ENCODE measurements around the gene CHMP1B. TPM values are rescaled to one million over a fixed set of nuclear protein-coding genes. Genes with fewer than 3 reads are reported as not detected.

The CHMP1B gene
- total RNA-seq, 2 donors from 2014 or later: 42.8 to 50.0 TPM

DNA sequence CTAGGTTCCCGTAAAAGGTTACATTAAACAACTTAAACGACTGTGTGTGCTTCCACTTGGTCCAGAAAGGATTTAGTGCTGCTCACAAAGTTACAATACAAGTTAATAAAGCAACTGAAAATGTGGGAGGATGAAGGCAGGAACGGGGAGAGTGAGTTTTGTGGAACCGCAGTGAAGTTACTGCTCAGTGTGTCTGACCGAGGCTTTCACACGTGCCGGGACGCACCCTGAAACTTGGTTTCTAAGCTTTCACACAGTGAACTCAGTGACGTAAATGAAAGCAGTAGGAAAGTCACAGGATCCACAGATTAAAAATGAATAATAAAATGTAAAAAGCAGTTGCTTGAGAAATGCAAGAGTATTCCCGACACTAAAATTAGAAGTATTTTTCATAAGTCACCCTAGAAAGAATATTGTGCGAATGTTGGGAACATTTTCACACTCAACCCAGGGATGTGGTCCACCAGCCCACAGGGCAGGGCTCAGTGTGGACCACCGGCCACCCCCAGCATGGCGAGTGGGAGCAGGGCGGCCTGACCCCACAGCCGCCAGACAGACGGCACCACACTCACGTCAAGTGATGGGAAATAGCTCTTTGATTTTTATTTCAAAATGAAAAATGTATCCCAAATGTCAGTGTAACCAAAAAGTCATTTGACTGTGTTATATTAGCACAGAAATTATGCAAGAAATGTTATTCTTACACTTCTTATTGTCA is 32.6 kb upstream of the CHMP1B start:
- Histone ChIP-seq H3K4me1 (replicated peaks) (no peaks in the 10 kb centered on the region), H3K36me3 (no peaks in the 10 kb centered on the region), H3K27ac (no peak overlapping the region), H3K4me3 (no peak overlapping the region), H3K27me3 (replicated peaks; ENCODE audit: insufficient read depth) (no peaks in the 10 kb centered on the region), H3K9me3 (no peaks in the 10 kb centered on the region)
- no peak for DNase-seq (ENCODE audit: low spot score)
- intact Hi-C loops (cut with DNase I): loop anchor here (10.0 kb wide), 1 partner anchor 164 kb away; no protein-coding TSS in a partner anchor
- TF ChIP-seq POLR2AphosphoS5 (IDR thresholded peaks at IDR 0.05) (no peak), CTCF (IDR thresholded peaks at IDR 0.05) (no peak), POLR2A (IDR thresholded peaks at IDR 0.05) (no peak)
- 69% methylated on average over 17 of the region's 17 CpGs for WGBS

- Histone ChIP-seq H3K9me3 (no peaks in the 10 kb centered on the region), H3K27me3 (replicated peaks; ENCODE audit: insufficient read depth) (no peaks in the 10 kb centered on the region), H3K36me3 (no peaks in the 10 kb centered on the region), H3K4me1 (replicated peaks) (no peaks in the 10 kb centered on the region), H3K4me3 (no peak overlapping the region), H3K27ac (no peak overlapping the region)
- TF ChIP-seq CTCF (IDR thresholded peaks at IDR 0.05): no peak
- intact Hi-C loops (cut with DNase I): loop anchor here (10.0 kb wide), 1 partner anchor 165 kb away; no protein-coding TSS in a partner anchor
- WGBS: 77% methylated on average over 2 of the region's 2 CpGs
- DNase-seq (ENCODE audit: low spot score): no peak
These were observed 31.3 kb upstream of the CHMP1B start for GRCh38 chr18:11819938-11820337.

DNA sequence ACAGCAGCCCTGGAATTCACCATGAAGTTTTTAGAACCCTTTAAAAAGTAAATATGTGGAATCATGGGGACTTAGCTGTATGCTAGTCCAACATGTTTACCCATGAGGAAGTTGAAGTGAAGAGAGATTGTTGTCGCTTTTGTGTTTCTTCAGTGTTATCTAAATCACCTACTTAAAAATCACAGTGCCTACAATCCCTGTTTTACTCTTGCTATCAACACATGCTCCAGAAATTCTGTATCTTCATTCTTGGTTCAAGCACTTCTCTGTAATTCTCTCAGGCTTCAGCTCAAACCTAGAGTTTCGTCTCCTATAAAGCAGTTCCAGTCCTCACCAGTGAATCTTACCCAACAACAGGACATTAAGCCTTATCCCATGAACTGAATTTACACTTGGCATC is 30.5 kb upstream of the CHMP1B start:
- no peaks in the 10 kb centered on the region for H3K27me3 ChIP-seq (replicated peaks; ENCODE audit: insufficient read depth)
- TF ChIP-seq POLR2A (IDR thresholded peaks at IDR 0.05) (no peak), POLR2AphosphoS5 (IDR thresholded peaks at IDR 0.05) (no peak), CTCF (IDR thresholded peaks at IDR 0.05) (no peak)
- DNase-seq (ENCODE audit: low spot score): no peak
- no peak overlapping the region for H3K27ac ChIP-seq
- intact Hi-C loops (cut with DNase I): no loop called here
- H3K9me3 ChIP-seq: no peaks in the 10 kb centered on the region
- WGBS: 73% methylated on average over 2 of the region's 2 CpGs
- H3K4me1 ChIP-seq (replicated peaks): no peaks in the 10 kb centered on the region
- H3K4me3 ChIP-seq: no peak overlapping the region
- H3K36me3 ChIP-seq: no peaks in the 10 kb centered on the region

- no peaks in the 10 kb centered on the region for H3K4me1 ChIP-seq (replicated peaks)
- TF ChIP-seq POLR2A (IDR thresholded peaks at IDR 0.05) (no peak), POLR2AphosphoS5 (IDR thresholded peaks at IDR 0.05) (no peak), CTCF (IDR thresholded peaks at IDR 0.05) (no peak)
- H3K36me3 ChIP-seq: no peaks in the 10 kb centered on the region
- no peaks in the 10 kb centered on the region for H3K27me3 ChIP-seq (replicated peaks; ENCODE audit: insufficient read depth)
- H3K9me3 ChIP-seq: no peaks in the 10 kb centered on the region
- no peak overlapping the region for H3K4me3 ChIP-seq
- WGBS: 93% methylated on average over 7 of the region's 7 CpGs
- no peak overlapping the region for H3K27ac ChIP-seq
- no peak for DNase-seq (ENCODE audit: low spot score)
- intact Hi-C loops (cut with DNase I): no loop called here
These were observed 30.0 kb upstream of the CHMP1B start for GRCh38 chr18:11821208-11821607.

DNA sequence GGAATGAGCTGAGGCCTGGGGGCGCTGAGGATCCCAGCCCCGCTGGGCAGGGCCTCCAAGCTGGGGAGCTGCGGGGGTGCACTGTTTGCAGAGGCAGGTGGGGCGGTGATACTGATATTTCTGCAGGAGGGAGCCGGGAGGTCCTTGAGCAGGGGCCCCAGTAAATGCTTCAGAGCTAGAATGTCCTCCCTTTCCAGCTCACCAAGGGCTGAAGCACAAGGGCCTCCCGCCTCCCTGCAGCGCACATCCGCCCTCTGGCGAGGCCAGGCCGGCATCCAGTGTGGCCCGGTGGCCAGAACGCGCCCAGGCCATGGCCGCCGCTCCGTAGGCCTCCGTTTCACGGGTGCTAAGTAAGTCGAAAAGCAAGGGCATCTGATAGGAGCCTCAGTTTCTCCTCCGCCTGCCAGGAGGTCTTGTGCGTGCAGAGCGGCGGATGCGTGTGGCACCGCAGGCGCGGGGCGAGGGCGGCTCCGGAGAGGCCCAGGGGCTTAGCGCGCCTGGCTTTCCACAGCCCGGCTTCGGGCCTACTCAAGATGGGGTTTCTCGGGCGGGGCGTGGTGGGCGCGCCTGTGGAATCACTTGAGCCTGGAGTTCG is 29.5 kb upstream of the CHMP1B start:
- TF ChIP-seq POLR2A (IDR thresholded peaks at IDR 0.05) (no peak), CTCF (IDR thresholded peaks at IDR 0.05) (no peak), POLR2AphosphoS5 (IDR thresholded peaks at IDR 0.05) (no peak)
- WGBS: 94% methylated on average over 40 of the region's 40 CpGs
- Histone ChIP-seq H3K36me3 (no peaks in the 10 kb centered on the region), H3K4me3 (no peak overlapping the region), H3K27ac (no peak overlapping the region), H3K27me3 (replicated peaks; ENCODE audit: insufficient read depth) (no peaks in the 10 kb centered on the region), H3K4me1 (replicated peaks) (no peaks in the 10 kb centered on the region), H3K9me3 (no peaks in the 10 kb centered on the region)
- intact Hi-C loops (cut with DNase I): no loop called here
- DNase-seq (ENCODE audit: low spot score): no peak
